Keratinocyte (primary cell): ENCODE results near the gene SLC35B2. TPM values are rescaled to one million over a fixed set of nuclear protein-coding genes. Genes with fewer than 3 reads are reported as not detected.

ENCODE experiments used
- DNase-seq: peaks from one replicate; pipeline ENCODE4 v3.0.0-alpha.2; 2011; ENCODE audit warnings: low read depth, missing footprints, low spot score
- FAIRE-seq: peaks from 2 replicates; lab custom pipeline; 2011; peaks lifted over from hg19 to GRCh38; lab: Jason Lieb, UNC
- H2AFZ ChIP-seq: 2 replicates; pipeline ENCODE4 v1.6.0; 2012; ENCODE audit warnings: low read length, control low read depth, inconsistent platforms; ENCODE audit not compliant: control insufficient read depth
- H3K27ac ChIP-seq: 2 replicates; pipeline ENCODE4 v1.5.1; 2011; ENCODE audit warnings: low read length; ENCODE audit not compliant: control insufficient read depth, insufficient read depth
- H3K27me3 ChIP-seq: 3 replicates; pipeline ENCODE4 v1.6.0; 2011; ENCODE audit warnings: low read length; ENCODE audit not compliant: control insufficient read depth, insufficient read depth; ENCODE audit errors: extremely low read depth
- H3K36me3 ChIP-seq, 2 experiments: 2 replicates in 1 of 2; 3 replicates in 1 of 2; pipeline ENCODE4 v1.5.1; 2011; ENCODE audit warnings: low read length in 2 of 2, mild to moderate bottlenecking in 1 of 2; ENCODE audit not compliant: control insufficient read depth in 2 of 2, insufficient read depth in 2 of 2; ENCODE audit errors: extremely low read depth in 1 of 2
- H3K4me1 ChIP-seq: 3 replicates; pipeline ENCODE4 v1.5.1; 2011; ENCODE audit warnings: low read length; ENCODE audit not compliant: control insufficient read depth, insufficient read depth; ENCODE audit errors: extremely low read depth
- H3K4me2 ChIP-seq: 3 replicates; pipeline ENCODE4 v1.6.0; 2011; ENCODE audit warnings: low read depth, low read length; ENCODE audit not compliant: control insufficient read depth, insufficient read depth; ENCODE audit errors: extremely low read depth
- H3K4me3 ChIP-seq, 3 experiments: fragments of 200-600 bp in 1 of 3; sonication (generic) in 1 of 3; 2 replicates in 2 of 3; 3 replicates in 1 of 3; pipeline ENCODE4 v1.5.1; 2011 to 2016; ENCODE audit warnings: low read length in 3 of 3, mild to moderate bottlenecking in 3 of 3, control low read depth in 2 of 3, inconsistent platforms in 1 of 3, low read depth in 1 of 3, mixed read lengths in 1 of 3, mixed run types in 1 of 3, moderate library complexity in 1 of 3; ENCODE audit not compliant: control insufficient read depth in 2 of 3, insufficient read depth in 2 of 3; ENCODE audit errors: extremely low read depth in 1 of 3
- H3K79me2 ChIP-seq: 2 replicates; pipeline ENCODE4 v1.6.0; 2012; ENCODE audit warnings: low read length; ENCODE audit not compliant: control insufficient read depth, insufficient read depth
- H3K9ac ChIP-seq: 3 replicates; pipeline ENCODE4 v1.6.0; 2011; ENCODE audit warnings: low read length; ENCODE audit not compliant: control insufficient read depth, insufficient read depth; ENCODE audit errors: extremely low read depth
- H3K9me1 ChIP-seq: 3 replicates; pipeline ENCODE4 v1.6.0; 2011; ENCODE audit warnings: low read length; ENCODE audit not compliant: control insufficient read depth, insufficient read depth; ENCODE audit errors: extremely low read depth
- H3K9me3 ChIP-seq: 2 replicates; pipeline ENCODE4 v1.5.1; 2012; ENCODE audit warnings: low read depth, low read length; ENCODE audit not compliant: control insufficient read depth
- H4K20me1 ChIP-seq: 3 replicates; pipeline ENCODE4 v1.6.0; 2011; ENCODE audit warnings: low read length; ENCODE audit not compliant: control insufficient read depth, insufficient read depth; ENCODE audit errors: extremely low read depth
- EZH2 ChIP-seq: IDR thresholded peaks from one replicate; pipeline ENCODE4 v1.6.1; 2012; ENCODE audit warnings: inconsistent platforms, mild to moderate bottlenecking, low read length, moderate library complexity
- dilution Hi-C: fragments of 300-500 bp; cut with MboI; formaldehyde crosslinking; loops from one replicate; pipeline ENCODE4 v1.7.0; 2020; ENCODE audit warnings: low sequenced_read_pairs; ENCODE audit not compliant: extremely low pct_ligation_motif_present
- polyA plus RNA-seq, 5 experiments: library from polyadenylated mRNA; depleted of rRNA in 3 of 5; stranded (reverse) in 3 of 5; stranded (forward) in 1 of 5; unstranded in 1 of 5; fragments of >200 nt; gene quantifications; 1 replicate in 1 of 5; 2 replicates in 3 of 5; 3 replicates in 1 of 5; pipeline versions ENCODE4 v1.2.1 to v1.2.3, GENCODE V29; 2011 to 2012; ENCODE audit warnings: missing spikeins in 2 of 5, low read depth in 1 of 5, low replicate concordance in 1 of 5
- TF ChIP-seq, protein P1 (sequence below), 3 experiments: IDR thresholded peaks in 1 of 3; conservative IDR thresholded peaks in 1 of 3; optimal IDR thresholded peaks in 1 of 3; 2 replicates in 2 of 3; 3 replicates in 1 of 3; pipeline versions ENCODE3 to v1.5.1; 2011; ENCODE audit warnings: low read length in 3 of 3, mild to moderate bottlenecking in 3 of 3, moderate library complexity in 2 of 3, control low read depth in 1 of 3, inconsistent platforms in 1 of 3; ENCODE audit not compliant: insufficient read depth in 2 of 3; ENCODE audit errors: extremely low read depth in 1 of 3

The SLC35B2 gene
- polyA plus RNA-seq, 1 donor (not counting 4 experiments of a cell fraction or from before 2014, with no cell fraction given) = 69.9 TPM

DNA sequence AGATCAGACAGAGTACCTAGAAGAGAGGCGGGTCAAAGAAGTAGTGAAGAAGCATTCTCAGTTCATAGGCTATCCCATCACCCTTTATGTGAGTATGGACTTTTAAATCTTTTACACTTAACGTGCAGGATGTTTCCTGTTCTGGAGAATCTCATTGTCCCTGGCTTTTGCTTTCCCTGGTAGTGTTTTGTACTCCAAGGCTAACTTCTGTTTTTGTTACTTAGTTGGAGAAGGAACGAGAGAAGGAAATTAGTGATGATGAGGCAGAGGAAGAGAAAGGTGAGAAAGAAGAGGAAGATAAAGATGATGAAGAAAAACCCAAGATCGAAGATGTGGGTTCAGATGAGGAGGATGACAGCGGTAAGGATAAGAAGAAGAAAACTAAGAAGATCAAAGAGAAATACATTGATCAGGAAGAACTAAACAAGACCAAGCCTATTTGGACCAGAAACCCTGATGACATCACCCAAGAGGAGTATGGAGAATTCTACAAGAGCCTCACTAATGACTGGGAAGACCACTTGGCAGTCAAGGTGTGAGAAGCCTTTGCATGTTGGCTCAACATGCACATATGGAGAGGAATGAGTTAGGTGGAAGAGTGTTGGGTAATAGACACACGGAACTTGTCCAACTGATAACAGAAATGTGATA, 7.1 kb downstream of the SLC35B2 start:
- TF ChIP-seq EZH2 = no peak
- TF ChIP-seq, protein P1, sequence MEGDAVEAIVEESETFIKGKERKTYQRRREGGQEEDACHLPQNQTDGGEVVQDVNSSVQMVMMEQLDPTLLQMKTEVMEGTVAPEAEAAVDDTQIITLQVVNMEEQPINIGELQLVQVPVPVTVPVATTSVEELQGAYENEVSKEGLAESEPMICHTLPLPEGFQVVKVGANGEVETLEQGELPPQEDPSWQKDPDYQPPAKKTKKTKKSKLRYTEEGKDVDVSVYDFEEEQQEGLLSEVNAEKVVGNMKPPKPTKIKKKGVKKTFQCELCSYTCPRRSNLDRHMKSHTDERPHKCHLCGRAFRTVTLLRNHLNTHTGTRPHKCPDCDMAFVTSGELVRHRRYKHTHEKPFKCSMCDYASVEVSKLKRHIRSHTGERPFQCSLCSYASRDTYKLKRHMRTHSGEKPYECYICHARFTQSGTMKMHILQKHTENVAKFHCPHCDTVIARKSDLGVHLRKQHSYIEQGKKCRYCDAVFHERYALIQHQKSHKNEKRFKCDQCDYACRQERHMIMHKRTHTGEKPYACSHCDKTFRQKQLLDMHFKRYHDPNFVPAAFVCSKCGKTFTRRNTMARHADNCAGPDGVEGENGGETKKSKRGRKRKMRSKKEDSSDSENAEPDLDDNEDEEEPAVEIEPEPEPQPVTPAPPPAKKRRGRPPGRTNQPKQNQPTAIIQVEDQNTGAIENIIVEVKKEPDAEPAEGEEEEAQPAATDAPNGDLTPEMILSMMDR (optimal IDR thresholded peaks at IDR 0.05 in 1 of 3, IDR thresholded peaks at IDR 0.05 in 1 of 3, conservative IDR thresholded peaks at IDR 0.05 in 1 of 3; ENCODE audit: extremely low read depth in 1 of 3, insufficient read depth in 2 of 3, low read length in 3 of 3) = no peak
- H3K9ac ChIP-seq = no peak overlapping the region
- DNase-seq (no peak), FAIRE-seq (no peak)
- H3K36me3 ChIP-seq = peaks cover 48 to 59% of the 10 kb centered on the region in 2 experiments
- H3K9me1 ChIP-seq = peaks cover 5% of the 10 kb centered on the region
- H3K4me3 ChIP-seq = no peak overlapping the region
- H4K20me1 ChIP-seq = peaks cover 72% of the 10 kb centered on the region
- peaks cover 59% of the 10 kb centered on the region for H3K79me2 ChIP-seq
- no peak overlapping the region for H2AFZ ChIP-seq
- H3K4me1 ChIP-seq = peaks cover 23% of the 10 kb centered on the region
- no peak overlapping the region for H3K27ac ChIP-seq
- H3K27me3 ChIP-seq = no peaks in the 10 kb centered on the region
- dilution Hi-C loops = no loop called here
- H3K4me2 ChIP-seq = peak overlapping the region; percentile 2
- no peaks in the 10 kb centered on the region for H3K9me3 ChIP-seq

DNA sequence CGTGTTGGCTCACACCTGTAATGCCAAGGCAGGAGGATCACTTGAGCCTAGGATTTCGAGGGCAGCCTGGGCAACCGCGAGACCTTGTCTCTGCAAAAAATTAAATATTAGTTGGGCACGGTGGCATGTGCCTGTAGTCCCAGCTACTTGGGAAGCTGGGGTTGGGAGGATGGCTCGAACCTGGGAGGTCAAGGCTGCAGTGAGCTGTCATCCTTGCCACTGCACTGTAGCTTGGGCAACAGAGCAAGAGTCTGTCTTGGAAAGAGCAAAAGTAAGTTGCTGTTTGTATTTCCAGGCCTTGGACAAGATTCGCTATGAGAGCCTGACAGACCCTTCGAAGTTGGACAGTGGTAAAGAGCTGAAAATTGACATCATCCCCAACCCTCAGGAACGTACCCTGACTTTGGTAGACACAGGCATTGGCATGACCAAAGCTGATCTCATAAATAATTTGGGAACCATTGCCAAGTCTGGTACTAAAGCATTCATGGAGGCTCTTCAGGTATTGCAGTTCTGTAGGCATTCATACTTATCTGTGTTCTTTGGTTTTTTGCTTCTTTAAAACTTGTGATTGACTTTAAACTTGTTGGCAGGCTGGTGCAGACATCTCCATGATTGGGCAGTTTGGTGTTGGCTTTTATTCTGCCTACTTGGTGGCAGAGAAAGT, 8.1 kb downstream of the SLC35B2 start:
- Histone ChIP-seq H3K36me3 (peaks cover 41 to 50% of the 10 kb centered on the region in 2 experiments), H3K79me2 (peaks cover 56% of the 10 kb centered on the region), H2AFZ (no peak overlapping the region), H3K9me1 (peaks cover 5% of the 10 kb centered on the region), H3K27ac (peak overlapping the region; percentile 93), H3K4me2 (peak overlapping the region; percentile 96), H3K4me3 (peak overlapping the region; percentile 97 to 100 (median 99)), H3K9me3 (no peaks in the 10 kb centered on the region), H3K27me3 (no peaks in the 10 kb centered on the region), H3K4me1 (peaks cover 19% of the 10 kb centered on the region), H4K20me1 (peaks cover 62% of the 10 kb centered on the region), H3K9ac (peak overlapping the region; percentile 100)
- dilution Hi-C loops = no loop called here
- TF ChIP-seq, protein P1 (optimal IDR thresholded peaks at IDR 0.05 in 1 of 3, IDR thresholded peaks at IDR 0.05 in 1 of 3, conservative IDR thresholded peaks at IDR 0.05 in 1 of 3; ENCODE audit: extremely low read depth in 1 of 3, insufficient read depth in 2 of 3, low read length in 3 of 3) = no peak
- no peak for TF ChIP-seq EZH2
- FAIRE-seq (no peak), DNase-seq (no peak)
